GM23248 (cell line): ENCODE data around the gene KIAA1549.

Experiments
- EZH2 ChIP-seq: fragments of 200-600 bp; sonication (generic); IDR thresholded peaks from 2 replicates; pipeline ENCODE4 v1.6.1; 2018; ENCODE audit warnings: antibody characterized with exemption, mild to moderate bottlenecking; ENCODE audit not compliant: insufficient read depth, poor library complexity, severe bottlenecking
- EZH2phosphoT487 ChIP-seq: fragments of 200-600 bp; sonication (generic); IDR thresholded peaks from 2 replicates; pipeline ENCODE4 v1.6.1; 2018; ENCODE audit warnings: antibody characterized with exemption, moderate library complexity, mild to moderate bottlenecking, low read depth; ENCODE audit not compliant: insufficient read depth

DNA sequence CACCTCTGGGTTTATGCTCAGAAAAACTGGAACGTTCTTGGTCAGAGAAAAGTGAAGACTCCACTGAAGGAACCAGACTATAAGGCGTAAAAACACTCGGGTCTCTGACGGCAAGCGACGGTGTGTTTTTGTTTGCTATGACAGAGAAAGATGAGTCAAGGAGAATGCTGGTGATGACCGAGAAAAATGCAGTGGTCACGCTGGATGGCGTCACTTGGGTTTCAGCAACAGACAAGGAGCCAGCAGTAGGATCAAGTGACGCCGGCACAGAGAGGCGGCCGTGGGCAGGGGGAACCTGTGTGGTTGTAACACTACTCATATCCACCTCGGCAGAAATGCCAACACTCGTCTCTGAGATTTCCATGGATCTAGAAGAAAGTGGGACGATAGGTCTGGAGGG is 63.4 kb downstream of the KIAA1549 start:
- TF ChIP-seq EZH2 (no peak), EZH2phosphoT487 (no peak)
